ENCODE results near the gene ANO1.

Gene ANO1

DNA sequence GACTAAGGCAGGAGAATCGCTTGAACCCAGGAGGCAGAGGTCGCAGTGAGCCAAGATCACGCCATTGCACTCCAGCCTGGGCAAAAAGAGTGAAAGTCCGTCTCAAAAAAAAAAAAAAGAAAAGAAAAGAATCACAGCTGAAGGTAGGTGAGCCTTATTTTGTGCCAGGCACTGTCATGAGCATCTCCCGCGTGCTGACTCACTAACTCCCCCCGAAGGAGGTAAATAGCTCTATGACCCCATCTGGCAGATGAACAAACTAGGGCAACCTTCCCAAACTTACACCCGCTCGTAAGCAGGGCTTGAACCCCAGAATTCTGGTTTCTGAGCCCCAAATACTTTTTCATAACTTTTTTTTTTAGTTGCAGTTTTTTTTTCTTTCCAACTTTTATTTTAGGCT is 60.3 kb downstream of the ANO1 start:
- no peak for DNase-seq (ENCODE audit: low spot score)

DNA sequence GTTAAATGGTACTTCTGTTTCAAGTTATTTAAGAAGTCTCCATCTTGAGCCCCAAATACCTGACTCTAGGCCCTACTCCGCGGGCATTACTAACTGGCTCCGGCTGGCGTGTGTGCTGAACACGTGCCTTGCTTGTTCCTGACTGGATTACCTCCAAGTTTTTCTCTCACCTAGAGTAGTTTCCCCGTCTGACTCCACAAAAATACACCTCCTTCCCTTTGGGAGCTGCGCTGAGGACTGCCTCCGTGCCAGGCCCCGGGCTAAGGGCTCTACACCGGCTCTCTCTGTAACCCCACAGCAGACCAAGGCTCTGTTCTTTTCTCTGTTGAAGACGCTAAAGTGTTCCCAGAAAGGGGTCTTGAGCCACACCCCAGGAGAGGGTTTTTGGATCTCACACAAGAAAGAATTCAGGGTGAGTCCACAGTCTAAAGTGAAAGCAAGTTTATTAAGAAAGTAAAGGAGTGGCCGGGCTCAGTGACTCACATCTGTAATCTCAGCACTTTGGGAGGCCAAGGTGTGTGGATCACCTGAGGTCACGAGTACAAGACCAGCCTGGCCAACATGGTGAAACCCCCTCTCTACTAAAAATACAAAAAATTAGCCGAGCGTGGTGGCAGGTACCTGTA is 61.8 kb downstream of the ANO1 start:
- no peak for DNase-seq (ENCODE audit: low spot score)

DNA sequence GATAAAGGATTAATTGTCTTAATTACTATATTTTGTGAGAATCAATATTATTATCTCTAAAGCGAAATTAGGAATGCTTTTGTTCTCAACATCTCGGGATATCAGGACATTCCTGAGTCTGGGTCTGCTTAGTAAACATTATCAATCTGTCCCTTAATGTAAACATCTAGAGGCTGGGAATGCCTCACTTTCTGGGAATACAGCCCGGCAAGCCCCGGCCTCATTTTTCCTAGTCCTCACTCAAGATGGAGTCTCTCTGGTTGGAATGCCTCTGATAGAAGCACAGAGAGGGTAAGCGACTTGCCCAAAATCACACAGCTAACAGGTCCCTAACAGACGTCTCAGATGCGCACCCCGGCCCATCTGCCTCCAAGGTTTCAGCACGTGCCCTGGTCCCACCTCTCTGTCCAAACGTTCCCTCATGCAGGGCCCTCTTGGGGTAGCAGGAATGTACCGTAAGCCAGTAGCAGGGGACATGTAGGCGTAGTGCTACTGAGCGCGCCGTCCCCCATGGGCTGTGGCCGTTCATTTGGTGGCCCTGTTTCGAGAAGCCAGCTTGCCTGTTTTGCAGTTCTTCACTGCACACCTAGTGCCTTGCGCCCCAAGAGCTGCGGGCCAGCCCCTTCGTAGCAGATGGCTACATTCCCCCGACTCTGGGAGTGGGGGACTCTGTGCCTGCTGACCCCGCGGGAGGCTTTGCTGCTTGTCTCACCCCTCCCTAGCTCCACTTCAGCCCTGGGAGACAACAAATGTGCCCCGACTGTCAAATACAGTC is 62.8 kb downstream of the ANO1 start:
- no peak for DNase-seq (ENCODE audit: low spot score)

DNA sequence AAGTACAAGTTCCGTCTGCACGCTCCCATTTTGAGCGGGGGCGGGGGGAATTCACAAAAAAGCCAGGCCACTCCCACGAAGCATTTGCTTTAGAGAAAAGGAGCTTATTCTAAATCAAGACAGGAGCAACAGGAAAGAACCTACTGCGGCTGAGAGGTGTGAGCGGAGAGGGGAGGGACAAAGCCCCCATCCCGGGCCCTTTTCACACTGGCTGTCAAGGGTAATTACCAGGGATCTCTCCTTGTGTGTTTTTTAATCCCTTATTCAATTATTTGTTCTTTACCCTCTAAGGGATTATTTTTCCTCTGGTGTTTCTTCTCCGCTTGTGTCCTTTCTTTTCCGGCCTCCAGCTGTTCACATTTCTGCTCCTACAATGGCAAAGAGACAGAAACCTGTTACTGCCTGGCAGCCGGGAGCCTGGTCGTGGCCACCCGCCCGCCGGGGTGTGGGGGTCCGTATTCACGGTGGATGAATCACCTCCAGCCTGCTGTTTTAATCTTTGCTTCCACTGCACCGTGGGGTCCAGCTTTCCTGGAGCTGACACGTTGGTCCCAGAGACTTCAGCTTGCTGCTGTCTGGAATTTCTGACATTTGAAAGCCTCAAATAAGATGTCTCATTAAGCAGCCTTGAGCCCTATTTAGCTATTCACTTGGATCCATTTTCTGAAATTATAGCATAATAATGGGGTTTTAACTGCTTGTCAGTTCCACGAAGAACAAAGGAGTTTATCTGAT is 63.5 kb downstream of the ANO1 start:
- no peak for DNase-seq (ENCODE audit: low spot score)

DNA sequence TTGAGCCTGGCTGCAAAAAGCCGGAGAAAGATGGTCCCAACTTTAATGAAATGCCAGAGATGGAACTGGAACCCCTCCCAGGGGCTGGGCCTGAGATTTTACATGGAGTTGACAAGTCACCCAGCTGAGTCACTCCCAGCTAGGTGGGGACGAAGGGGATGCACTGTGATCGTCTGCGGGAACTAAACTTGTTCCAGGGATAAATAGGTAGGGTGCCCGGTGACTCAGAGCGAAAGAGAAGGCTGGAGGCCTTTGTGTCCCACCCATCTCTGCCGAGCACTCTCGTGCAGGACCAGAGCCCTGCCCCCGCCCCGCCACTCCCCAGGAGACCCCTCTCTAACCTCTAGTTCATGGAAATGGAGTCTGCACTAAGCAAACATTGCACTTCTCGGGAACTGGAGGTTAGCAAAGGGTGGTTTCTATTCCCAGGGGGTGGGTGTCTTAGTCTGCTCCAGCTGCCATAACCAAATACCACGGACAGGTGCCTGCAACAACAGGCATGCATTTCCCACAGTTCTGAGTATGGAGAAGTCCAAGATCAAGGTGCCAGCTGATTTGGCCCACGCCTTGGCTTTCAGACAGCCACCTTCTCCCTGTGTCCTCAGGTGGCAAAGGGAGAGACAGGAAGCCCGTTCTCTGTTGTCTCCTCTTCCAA is 64.2 kb downstream of the ANO1 start:
- DNase-seq (ENCODE audit: low spot score), result no peak

DNA sequence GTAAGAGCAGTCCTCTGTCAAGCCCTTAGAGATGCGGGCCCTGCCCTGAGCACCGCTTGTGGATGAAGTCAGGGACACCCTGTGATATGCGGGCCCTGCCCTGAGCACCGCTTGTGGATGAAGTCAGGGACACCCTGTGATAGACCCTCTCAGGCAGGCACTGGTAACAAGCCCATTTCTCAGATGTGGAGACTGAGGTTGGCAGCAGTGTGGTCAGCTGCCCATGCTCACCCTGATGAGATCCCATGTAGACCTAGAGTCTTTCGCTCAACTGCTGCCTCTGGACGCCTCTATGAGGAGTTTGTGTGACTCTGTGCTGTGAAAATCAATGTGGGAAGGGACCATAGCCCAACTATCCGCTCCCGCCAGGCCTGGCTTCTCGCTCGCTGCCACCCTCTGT is 66.1 kb downstream of the ANO1 start:
- no peak for DNase-seq (ENCODE audit: low spot score)

DNA sequence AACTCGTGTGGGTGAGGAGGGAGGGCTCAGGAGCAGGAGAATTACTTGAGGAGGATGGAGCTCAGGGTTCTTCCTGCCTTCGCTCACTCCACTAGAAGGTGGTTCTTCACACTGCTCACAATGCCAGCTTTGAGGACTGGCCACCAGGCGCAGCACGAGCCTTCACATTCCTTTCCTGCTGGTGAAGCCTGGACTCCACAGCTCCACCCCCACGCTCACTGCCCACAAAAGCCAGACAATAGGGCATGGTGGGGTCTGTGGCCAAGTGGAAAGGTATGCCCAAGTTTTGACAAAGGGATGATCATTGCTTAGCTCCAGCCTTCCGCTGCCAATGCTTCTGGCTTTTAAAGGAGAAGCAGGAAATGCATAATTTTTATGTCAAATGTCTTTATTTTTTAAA is 67.0 kb downstream of the ANO1 start:
- no peak for DNase-seq (ENCODE audit: low spot score)

DNA sequence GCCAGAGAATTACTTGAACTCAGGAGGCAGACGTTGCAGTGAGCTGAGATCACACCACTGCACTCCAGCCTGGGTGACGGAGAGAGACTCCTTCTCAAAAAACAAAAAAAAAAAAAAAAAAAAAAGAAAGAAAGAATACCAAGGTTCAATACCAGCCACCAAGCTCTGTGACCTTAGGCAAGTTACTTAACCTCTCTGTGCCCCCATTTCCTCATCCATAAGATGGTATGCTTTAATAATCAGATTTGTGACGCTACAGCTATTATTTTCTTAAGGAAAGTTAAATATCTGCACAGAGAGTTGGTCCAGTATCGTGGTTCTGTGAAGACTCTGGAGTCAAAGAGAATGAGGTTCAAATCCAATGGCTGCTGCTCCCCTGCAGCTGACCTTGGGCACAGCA is 67.7 kb downstream of the ANO1 start:
- DNase-seq (ENCODE audit: low spot score), result no peak

DNA sequence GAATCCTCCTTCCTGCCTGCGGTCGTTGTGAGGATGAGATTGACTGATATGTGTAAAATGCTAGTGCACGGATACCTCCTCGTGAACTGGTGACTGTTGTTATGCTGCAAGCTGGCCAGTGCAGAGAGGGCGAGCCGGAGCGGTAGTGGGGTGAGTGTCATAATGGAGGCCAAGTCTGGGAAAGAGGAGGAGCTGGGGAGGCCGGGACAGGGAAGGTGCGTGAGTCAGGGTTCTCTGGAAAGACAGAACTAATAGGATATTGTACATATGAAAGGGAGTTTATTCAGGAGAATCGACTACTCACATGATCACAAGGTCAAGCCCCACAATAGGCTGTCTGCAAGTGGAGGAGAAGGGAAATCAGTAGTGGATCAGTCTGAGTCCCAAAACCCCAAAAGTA is 68.2 kb downstream of the ANO1 start:
- no peak for DNase-seq (ENCODE audit: low spot score)

DNA sequence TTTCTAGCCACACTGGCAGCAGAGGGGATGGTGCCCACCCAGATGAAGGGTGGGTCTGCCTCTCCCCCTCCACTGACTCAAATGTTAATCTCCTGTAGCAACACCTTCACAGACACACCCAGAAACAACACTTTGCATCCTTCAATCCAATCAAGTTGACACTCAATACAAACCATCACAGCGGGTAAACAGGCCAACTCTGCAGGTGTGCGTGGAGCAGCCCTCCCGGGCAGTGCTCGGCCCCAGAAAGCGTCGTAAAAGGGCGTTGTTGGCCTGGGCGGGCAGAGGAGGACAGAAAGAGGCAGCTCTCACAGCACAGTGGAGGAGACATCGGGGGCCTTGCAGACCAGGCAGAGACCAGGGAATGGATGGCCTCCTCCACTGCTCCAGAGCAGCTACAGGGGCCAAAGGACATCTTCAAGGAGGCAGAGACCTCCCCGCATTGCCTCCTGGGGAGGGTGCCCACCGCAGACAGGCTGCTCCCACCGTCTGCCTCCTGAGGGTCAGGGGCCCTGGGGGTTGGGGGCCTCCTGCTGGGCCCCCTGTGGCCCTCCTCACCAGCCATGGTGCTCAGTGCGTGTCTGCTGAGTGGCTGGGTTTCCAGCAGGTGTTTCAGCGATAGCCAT is 68.9 kb downstream of the ANO1 start:
- no peak for DNase-seq (ENCODE audit: low spot score)

DNA sequence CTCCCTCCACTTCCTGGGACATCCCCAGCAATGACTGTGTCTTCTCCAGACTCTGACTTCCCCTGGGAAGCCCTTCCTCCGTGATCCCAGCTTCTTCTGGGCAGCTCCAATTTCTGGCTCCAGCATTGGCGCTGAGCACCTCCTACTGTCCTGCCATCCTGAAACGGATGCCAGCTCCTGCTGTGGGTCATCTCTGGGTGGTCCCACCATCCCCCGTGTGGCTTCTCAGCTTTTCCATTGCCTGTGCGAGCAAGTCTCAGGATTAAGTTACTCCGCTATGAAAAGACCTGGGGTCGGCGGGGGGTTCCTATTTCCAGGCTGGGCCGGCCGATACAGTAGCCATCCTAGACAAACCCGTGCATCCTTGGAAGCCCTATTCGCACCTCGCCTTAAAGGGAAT is 69.6 kb downstream of the ANO1 start:
- no peak for DNase-seq (ENCODE audit: low spot score)

DNA sequence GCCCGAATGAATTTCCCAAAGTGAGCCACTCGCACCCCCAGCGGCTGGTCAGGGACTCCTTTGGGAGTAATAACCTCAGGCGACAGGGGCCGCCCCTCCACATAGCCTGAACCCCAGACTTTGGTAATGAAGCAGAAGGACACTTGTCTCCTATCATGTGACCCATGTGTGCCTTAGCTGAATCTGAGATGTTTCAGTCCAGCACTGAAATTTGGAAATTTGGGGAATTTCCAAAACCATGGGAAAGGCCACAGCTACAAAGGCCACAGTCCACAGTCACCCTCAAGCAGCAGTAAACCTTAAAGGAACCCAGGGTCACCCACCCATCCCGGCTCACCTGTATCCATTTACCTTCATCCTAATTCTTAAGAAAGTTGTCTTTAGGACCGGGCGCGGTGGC is 73.6 kb downstream of the ANO1 start:
- DNase-seq (ENCODE audit: low spot score), result no peak

DNA sequence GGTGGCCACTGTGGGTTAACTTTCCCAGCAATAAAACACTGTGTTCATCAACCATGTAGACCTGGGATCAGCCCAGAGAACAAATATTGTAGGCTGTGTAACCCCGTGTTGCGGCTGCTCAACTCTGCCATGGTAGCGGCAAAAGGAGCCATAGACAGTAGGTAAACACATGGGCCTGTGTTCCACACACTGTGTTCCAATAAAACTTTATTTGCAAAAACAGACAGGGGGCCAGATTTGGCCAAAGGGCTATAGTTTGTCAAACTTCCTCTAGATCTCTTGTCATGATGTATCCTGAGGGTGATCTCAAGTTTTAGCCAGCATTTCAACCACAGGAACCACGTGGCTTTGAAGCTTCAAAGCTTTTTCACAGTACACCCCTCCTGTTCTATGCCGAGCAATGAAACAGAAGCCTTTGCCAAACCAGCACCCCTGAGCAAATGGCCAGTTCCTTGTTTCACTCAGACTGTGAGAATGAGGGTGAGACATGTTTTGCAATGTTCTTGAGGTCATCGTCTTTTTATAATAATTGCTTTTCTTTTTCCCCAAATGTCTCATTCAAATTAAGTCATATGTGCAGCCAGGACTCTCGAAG is 75.1 kb downstream of the ANO1 start:
- no peak for DNase-seq (ENCODE audit: low spot score)

DNA sequence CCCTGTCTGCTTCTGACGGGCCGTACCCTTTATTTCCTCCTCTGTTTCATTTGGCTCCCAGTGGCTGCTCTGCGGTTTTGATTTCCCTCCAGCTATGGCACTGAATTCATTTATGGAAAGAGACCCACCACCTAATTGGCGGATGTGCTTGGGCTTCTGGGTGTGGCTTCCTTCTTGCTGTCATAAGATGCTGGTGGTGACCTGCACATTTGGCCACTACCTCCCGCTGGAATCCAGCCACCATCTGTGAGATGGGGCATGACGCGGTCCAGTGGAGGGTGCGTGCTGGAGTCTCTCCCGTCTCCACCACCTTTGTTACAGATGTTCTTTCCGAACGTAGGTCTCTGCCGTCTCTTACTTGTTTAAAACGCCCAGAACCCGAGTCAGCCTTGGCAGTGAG is 77.3 kb downstream of the ANO1 start:
- no peak for DNase-seq (ENCODE audit: low spot score)

DNA sequence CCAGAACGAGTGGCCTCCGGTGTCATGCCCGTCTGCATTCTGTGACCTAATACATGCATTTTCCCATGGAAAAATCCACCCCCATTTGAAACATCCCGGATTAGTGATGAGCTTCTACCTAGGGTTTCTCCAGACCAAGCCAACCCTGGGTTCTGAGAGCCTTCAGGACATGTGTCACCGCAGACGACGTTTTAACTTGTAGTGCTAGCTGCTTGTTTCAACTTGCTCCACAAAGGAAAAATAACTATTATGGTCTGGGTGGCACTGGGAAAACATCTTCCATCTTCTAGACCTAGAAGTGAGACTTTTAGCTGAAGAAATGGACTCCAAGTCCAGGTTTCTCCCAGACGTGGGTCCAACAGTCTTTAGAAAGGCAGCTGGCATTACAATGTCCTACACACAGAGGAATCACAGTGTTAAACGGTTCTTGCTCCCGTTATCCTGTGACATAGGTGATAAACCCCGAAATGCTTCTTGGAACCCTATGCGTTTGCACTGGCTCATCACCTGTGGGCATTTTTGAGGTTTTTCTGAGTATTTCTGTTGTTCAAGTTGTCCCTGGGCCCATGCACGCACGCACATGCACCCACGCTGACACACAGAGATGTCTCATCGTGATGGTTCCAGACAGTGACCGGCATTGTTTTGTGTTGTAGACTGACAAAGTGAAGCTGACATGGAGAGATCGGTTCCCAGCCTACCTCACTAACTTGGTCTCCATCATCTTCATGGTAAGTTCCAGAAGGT is 78.3 kb downstream of the ANO1 start:
- DNase-seq (ENCODE audit: low spot score), result no peak

DNA sequence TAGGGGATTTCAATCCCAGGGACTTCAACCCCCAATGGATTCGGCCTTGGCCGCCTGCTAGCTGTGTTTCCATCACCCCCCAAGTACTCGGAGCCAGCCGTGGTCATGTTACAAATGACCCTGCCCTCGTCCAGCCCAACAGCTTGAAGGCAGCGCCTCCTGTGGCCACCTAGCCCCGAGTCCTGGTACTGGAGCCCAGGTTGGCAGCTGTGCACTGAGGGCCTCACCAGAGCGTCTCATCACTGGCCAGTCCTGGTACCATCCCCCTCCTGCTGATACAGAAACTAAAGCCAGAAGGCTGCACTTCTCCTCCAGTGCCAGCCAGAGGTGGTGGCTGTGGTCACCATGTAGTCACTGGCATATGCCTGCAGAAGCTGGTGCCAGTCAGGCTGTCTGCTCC is 80.1 kb downstream of the ANO1 start:
- peak; percentile 35 for DNase-seq (ENCODE audit: low spot score)

DNA sequence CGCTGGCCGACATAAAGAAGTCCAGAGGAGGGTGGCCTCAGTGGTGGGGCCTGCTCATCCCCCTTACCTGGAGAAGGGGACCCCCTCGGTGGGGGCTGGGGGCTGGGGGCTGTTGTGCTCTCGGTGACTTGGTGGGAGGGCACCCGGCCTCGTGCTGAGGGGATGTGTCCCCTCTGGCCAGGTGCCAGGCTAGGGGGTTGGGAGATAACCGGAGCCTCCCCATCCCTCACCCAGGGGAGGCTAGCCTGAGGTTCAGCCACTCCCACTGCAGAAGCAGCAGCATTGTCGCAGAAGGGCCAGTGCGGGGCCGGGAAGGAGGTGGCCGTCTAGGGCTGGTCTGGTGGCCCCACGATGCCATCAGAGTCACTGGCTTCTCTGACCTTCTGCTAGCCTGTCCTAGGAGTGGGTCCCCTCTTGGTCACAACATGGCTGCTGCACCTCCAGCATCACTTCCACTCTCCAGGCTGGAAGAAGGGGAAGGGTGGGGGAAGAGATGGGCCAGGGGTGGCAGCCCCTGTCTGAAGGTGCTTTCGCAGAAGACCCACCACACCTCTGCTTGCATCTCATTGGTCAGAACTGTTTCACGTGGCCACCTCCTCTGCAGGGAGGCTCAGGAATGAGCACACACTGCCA is 80.8 kb downstream of the ANO1 start:
- no peak for DNase-seq (ENCODE audit: low spot score)

DNA sequence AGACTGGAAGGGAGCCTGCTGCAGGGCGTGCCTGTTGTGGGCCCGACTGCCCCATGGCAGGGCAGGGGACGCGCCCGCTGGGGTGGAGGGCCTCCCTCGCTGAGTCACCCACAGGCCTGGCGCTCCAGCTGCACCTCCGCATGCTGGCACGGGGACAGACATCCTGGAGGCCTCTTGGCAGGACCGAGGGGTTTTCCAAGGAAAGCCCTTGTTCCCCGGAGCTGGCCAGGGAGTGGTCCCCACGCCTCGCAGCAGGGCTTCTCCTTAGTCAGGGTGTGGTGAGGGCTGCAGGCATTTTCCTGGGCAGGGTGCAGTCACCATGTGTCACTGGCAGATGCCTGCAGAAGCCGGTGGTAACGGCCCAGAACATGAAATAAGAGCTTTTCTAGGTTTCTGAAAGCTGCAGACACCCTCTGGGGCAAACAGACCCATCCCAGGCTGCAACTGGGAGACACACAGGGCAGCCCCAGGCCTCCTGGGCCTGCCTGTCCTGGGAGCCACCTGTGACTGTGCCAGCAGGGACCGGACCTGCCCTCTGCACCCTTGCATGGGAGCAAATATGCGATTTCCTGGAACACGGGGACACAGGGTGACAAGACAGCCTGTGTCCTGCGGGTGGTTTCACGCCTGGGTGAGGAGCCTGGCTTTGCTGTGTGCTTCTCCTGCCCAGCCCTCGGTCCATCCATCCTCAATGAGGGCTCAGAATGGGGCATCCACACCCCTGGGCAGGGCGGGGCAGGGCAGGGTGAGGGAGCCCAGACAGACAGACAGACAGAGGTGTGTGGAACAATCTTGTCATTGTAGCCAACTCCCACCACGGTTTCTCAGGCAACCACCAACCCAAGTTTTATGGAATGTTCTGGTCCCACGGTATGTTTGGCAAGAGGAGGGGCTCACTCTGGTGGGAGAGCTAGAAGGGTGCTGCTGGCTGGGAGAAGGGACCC is 81.8 kb downstream of the ANO1 start:
- peak; percentile 72 for DNase-seq (ENCODE audit: low spot score)

DNA sequence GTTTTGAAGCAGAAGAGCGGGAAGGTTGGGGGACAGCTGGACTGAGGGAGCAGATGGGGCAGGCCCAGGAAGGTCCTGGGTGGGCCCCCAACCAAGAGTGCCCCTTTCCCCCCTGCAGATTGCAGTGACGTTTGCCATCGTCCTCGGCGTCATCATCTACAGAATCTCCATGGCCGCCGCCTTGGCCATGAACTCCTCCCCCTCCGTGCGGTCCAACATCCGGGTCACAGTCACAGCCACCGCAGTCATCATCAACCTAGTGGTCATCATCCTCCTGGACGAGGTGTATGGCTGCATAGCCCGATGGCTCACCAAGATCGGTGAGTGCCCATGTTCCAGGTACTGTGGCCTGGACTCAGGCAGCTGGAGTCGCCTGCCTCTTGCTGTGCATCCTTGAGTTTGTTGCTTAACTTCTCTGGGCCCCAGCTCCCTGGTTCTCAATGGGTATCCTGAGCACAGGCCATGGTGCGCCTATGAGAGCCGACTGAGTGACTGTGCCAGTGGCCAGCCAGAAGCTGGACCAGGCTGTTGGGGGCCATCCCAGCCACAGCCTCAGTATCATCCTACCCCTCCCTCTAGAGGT is 83.0 kb downstream of the ANO1 start:
- no peak for DNase-seq (ENCODE audit: low spot score)
